Measurements from ENCODE around the gene MED25.
A peak's percentile ranks its signal among the peaks of the same experiment; 100 is the strongest.

The MED25 gene

GRCh38 chr19:49860336-49861102 lies 42.4 kb downstream of the MED25 start:
- no peak for DNase-seq

DNA sequence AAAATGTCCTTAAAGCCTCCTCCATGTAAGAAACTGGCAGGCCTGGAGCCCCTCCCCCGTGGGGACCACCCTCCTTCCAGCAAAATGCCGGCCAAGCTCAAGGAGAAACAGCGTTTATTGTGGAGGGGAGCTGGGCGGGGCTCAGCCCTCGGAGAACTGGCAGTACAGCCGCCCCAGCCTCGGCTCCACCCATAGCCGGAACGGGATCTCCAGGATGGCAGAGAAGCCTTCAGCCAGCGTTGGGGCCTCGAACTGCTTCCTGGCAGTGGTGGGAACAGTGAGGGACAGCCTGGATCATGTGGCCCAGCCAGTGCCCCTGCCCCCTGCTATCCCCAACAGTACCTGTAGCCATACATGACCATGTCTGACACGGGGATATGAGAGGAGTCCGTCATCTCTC lies 43.0 kb downstream of the MED25 start:
- no peak for DNase-seq

DNA sequence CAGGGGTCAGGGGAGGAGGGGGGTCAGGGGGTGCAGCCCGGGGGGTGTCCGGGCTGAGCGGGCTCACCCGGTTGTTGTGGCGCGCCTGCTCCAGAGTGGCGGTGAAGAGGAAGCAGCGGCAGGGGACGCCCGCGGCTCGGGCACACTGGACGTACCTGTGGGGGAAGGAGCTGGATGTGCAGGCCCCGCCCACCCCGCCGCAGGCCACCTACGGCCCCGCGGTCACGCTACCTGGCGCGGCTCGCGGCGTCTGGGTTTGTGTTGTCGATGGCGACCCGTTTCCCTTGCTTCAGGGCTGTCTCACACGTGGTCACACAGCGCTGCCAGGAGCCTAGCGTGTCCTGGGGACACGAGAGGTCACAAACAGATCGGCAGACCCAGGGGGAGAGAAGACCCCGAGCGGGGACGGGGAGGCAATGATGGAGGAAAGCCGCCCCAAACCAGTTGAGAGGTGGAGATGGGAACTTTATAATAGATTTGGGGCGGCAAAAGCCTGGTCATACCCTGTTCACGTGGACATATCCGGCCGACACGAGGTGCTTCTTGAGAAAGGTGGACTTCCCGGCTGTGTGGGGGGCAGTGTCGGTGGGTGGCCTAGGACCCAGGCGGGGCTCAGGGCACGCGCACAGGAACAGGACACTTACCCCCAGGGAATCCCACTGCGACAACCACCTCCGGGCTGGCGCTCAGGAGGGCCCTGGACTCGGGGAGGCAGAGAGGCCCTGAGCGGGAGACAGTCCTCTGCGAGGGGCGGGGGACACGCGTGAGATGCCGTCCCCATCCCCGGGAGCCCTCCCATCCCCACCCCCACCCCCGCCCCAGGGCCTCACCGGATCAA lies 43.7 kb downstream of the MED25 start:
- DNase-seq: no peak

- DNase-seq: no peak
These were observed 44.5 kb downstream of the MED25 start for GRCh38 chr19:49862391-49863253.

DNA sequence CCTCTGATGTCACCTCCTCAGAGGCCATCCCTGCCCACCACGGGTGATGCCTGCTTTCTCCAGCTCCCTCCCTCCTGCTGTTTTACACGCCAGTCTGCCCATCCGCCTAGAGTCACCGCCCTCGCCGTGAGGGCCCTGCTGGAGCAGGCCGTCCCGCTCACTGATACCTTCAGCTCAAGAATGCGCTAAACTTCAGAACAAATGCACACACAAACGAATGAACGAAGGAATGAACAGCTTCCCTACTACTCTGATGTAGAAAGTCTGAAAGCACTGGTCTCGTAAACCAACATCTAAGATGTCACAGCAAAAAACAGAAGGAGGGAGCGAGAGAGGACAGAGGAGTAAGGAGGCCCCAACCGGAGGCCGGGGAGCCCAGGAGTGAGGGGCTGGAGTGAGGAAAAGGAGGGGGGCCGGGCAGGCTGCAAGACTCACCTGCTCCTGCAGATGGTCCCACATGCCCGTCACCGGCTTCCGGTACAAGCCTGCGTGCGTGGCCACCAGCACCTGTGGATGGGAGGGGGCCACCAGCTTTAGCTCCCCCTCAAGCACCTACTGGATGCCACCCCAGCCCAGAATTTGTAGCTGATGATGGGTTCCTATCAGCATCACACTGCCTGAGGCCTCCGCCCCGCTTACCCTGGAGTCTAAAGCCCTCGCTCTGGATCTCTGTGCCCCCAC lies 45.3 kb downstream of the MED25 start:
- no peak for DNase-seq

- no peak for DNase-seq
These were observed 45.8 kb downstream of the MED25 start for GRCh38 chr19:49863935-49864320.

DNA sequence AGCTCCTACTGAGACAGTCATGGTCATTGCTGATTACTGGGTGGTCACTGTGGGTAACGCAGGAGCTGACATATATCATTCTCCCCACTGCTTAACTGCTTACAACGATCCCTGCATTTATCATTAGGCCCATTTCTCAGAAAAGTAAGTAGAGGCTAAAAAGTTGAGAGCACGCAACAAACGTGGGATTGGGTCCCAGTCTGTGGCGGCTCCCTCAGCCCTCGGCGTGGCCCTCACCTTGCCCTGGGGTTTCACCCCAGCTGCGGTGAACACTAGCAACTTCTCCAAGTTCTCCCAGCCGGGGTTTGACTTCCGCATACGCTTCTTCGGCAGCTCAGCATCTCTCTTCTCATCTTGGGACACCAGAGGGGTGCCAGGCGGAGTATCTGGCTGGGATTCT lies 46.8 kb downstream of the MED25 start:
- DNase-seq: no peak

- DNase-seq: peak; percentile 95
These were observed 49.1 kb downstream of the MED25 start, which contains the start of gene PNKP for GRCh38 chr19:49866933-49867782. TSS of gene PNKP (minus strand) at chr19:49867576. CDS start at chr19:49867204, 372 bp downstream.

- DNase-seq: no peak
These were observed 51.0 kb downstream of the MED25 start for GRCh38 chr19:49869009-49869483.

GRCh38 chr19:49869484-49870308 lies 51.6 kb downstream of the MED25 start:
- peak; percentile 98 for DNase-seq

GRCh38 chr19:49870309-49870901 lies 52.3 kb downstream of the MED25 start:
- DNase-seq: no peak

- no peak for DNase-seq
These were observed 53.4 kb downstream of the MED25 start for GRCh38 chr19:49871349-49871985.

GRCh38 chr19:49872245-49873128 lies 54.4 kb downstream of the MED25 start:
- DNase-seq: no peak

DNA sequence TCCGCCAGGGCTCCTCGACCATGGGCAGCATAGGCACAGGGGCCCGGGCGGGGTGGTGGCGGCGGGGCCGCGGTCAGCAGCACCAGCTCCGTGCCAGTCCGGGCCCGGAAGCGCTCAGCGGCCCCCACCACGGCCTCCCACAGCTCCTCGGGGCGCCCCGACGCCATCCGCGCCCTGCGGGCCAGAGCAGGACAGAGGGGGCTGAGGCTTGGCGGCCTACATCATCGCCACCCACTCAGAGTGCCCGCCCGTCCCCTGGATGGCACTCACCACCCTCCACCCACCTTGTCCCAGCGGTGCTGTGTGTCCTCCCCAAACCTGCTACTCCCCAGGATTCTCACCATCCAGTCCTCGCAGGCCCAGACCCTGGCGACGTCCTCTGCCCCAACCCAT lies 55.0 kb downstream of the MED25 start:
- no peak for DNase-seq

- DNase-seq: no peak
These were observed 55.7 kb downstream of the MED25 start for GRCh38 chr19:49873834-49874233.

DNA sequence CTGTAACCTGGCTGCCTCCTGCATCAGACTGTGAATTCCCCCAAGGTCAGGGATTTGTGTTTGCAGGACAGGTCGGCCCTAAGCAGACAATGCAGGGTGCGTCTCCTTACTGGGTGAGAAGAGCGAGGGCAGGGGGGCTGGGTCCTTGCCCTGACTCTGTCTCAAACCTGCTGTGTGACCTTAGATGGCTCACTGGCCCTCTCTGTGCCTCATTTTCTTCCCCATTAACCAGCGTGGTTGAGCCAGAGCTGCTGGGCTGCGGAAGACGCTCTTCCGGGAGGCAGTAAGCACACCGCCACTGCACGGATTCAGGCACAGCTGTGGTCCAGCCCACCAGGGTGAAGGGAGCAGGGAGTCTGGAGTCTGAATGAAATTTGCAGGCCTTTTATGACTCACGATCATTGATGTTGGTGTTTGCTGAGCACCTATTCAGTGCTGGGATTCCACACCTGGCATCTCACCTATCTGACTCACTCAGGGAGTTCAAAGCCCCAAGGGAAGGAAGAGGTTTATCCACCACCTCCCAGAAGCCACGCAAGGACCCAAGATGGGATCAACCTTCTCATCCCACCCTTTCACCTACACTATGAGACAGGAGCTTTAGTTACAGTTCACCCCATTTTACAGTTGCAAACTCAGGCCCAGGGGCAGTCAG lies 56.5 kb downstream of the MED25 start:
- no peak for DNase-seq

DNA sequence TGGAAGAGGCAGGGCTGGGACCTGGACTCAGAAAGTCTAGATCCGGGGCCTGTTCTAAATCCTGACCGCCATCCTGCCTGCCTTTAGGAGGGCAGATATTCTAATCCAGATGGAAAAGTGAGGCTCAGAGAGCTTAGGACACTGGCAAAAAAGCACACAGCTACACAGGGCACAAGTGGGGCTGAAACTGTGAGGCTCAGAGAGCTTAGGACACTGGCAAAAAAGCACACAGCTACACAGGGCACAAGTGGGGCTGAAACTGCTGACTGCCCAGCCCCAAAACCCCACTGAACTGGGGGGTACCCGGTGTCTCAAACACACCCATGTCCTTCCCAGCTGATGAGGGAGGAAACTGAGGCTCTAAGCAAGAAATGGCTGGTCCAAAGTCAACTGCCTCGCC lies 57.1 kb downstream of the MED25 start:
- no peak for DNase-seq

GRCh38 chr19:49875857-49876421 lies 57.9 kb downstream of the MED25 start:
- no peak for DNase-seq

Data from NCI-H510A (cell line).